Ammon's horn (tissue), 1 donor: Measurements from ENCODE around the gene SYT2.
"Not testable (repeated sequence)": the region's sequence is repeated elsewhere in the genome, so short reads cannot be mapped to it uniquely, and the experiment has no call there.

Experiments
- DNase-seq: peaks from one replicate; pipeline ENCODE4 v3.0.0-alpha.2; 2016; ENCODE audit warnings: low spot score

SYT2 gene

GRCh38 chr1:202623075-202623474 lies 87.2 kb downstream of the SYT2 start:
- no peak for DNase-seq

- DNase-seq = no peak
Observed at GRCh38 chr1:202622388-202622787, 87.9 kb downstream of the SYT2 start.

- no peak for DNase-seq
Observed at GRCh38 chr1:202621446-202621845, 88.8 kb downstream of the SYT2 start.

- not testable (repeated sequence) for DNase-seq
Observed at GRCh38 chr1:202620036-202620435, 90.2 kb downstream of the SYT2 start.

GRCh38 chr1:202619505-202619904 lies 90.7 kb downstream of the SYT2 start:
- no peak for DNase-seq

GRCh38 chr1:202619012-202619411 lies 91.2 kb downstream of the SYT2 start:
- not testable (repeated sequence) for DNase-seq

- no peak for DNase-seq
Observed at GRCh38 chr1:202616355-202616915, 93.8 kb downstream of the SYT2 start.

GRCh38 chr1:202615501-202616354 lies 94.5 kb downstream of the SYT2 start:
- DNase-seq = peak; percentile 64

GRCh38 chr1:202615208-202615500 lies 95.1 kb downstream of the SYT2 start:
- not testable (repeated sequence) for DNase-seq

GRCh38 chr1:202614363-202615207 lies 95.7 kb downstream of the SYT2 start:
- not testable (repeated sequence) for DNase-seq

- no peak for DNase-seq
Observed at GRCh38 chr1:202613571-202613970, 96.7 kb downstream of the SYT2 start.

- DNase-seq = not testable (repeated sequence)
Observed at GRCh38 chr1:202612036-202612435, 98.2 kb downstream of the SYT2 start.

- no peak for DNase-seq
Observed at GRCh38 chr1:202605515-202605914, 104.7 kb downstream of the SYT2 start.

- no peak for DNase-seq
Observed at GRCh38 chr1:202603435-202603834, 106.8 kb downstream of the SYT2 start.

GRCh38 chr1:202600432-202601041 lies 109.7 kb downstream of the SYT2 start:
- no peak for DNase-seq

GRCh38 chr1:202599669-202600431 lies 110.4 kb downstream of the SYT2 start:
- DNase-seq = peak; percentile 79

- DNase-seq = no peak
Observed at GRCh38 chr1:202597090-202597761, 113.0 kb downstream of the SYT2 start.

GRCh38 chr1:202596638-202597037 lies 113.6 kb downstream of the SYT2 start:
- DNase-seq = no peak

GRCh38 chr1:202593845-202594244 lies 116.4 kb downstream of the SYT2 start:
- no peak for DNase-seq

- DNase-seq = no peak
Observed at GRCh38 chr1:202592146-202592545, 118.1 kb downstream of the SYT2 start.

- DNase-seq = no peak
Observed at GRCh38 chr1:202591515-202591914, 118.7 kb downstream of the SYT2 start.
